Cardiac fibroblast (primary cell): Measurements from ENCODE around the gene RIMS3.
A peak's percentile ranks its signal among the peaks of the same experiment; 100 is the strongest.

Experiments used
- DNase-seq, 2 donors: peaks; one replicate each; pipeline versions ENCODE4 v3.0.0 to v3.0.0-alpha.2; 2010; ENCODE audit warnings: low read depth in 2 of 2
- H3K4me3 ChIP-seq, 2 donors: replicated peaks in 1 of 2; 1 replicate in 1 of 2; 2 replicates in 1 of 2; pipeline ENCODE4 v1.5.1; 2011; ENCODE audit warnings: low read depth in 2 of 2, low read length in 2 of 2, mild to moderate bottlenecking in 2 of 2, moderate library complexity in 1 of 2
- TF ChIP-seq, protein P1 (sequence below): IDR thresholded peaks from one replicate; pipeline ENCODE4 v1.5.1; 2011; ENCODE audit warnings: low read depth, mild to moderate bottlenecking, low read length, inconsistent platforms

The RIMS3 gene

GRCh38 chr1:40657046-40657445 is 8.4 kb downstream of the RIMS3 start:
- no peak for DNase-seq
- H3K4me3 ChIP-seq: no peak overlapping the region
- TF ChIP-seq, protein P1, sequence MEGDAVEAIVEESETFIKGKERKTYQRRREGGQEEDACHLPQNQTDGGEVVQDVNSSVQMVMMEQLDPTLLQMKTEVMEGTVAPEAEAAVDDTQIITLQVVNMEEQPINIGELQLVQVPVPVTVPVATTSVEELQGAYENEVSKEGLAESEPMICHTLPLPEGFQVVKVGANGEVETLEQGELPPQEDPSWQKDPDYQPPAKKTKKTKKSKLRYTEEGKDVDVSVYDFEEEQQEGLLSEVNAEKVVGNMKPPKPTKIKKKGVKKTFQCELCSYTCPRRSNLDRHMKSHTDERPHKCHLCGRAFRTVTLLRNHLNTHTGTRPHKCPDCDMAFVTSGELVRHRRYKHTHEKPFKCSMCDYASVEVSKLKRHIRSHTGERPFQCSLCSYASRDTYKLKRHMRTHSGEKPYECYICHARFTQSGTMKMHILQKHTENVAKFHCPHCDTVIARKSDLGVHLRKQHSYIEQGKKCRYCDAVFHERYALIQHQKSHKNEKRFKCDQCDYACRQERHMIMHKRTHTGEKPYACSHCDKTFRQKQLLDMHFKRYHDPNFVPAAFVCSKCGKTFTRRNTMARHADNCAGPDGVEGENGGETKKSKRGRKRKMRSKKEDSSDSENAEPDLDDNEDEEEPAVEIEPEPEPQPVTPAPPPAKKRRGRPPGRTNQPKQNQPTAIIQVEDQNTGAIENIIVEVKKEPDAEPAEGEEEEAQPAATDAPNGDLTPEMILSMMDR: no peak

DNA sequence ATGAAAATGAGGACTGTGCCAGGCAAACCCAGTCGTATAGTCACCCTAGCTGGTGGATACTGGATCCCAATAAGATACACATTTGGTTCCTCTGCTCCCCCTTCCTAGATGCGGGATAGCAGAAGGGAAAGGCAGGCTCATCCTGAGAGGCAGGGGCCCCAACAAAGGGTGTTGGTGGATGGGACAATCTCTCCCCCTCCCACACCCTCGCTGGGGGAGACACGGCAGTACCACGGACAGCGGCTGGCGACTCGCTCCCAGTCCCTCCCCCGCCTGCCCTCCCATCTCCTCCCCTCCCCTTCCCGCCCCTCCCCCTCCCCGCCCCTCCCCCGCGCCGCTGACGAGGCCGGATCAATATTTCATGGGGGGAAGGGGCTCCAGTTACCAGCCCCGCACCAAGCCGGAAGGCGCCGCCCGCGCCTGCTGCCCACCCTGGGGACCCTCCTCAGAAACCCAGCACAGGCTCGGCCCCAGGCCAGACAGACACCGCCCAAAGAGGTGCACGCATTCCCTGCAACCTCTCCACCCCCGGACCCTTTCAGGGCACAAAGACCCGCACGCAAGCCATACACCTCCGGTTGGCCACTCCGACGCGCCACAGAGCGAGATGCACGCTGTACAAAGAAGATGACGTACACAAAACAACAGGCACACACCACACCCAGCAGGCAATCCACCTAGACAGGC is 11.5 kb downstream of the RIMS3 start:
- TF ChIP-seq, protein P1: no peak

GRCh38 chr1:40652979-40653378 is 12.5 kb downstream of the RIMS3 start:
- TF ChIP-seq, protein P1: no peak
- no peak overlapping the region for H3K4me3 ChIP-seq
- no peak for DNase-seq

More for the DNA sequence above, 11.5 kb downstream of the RIMS3 start:
- no peak overlapping the region for H3K4me3 ChIP-seq
- DNase-seq: no peak

- no peak overlapping the region for H3K4me3 ChIP-seq
- DNase-seq: no peak
- TF ChIP-seq, protein P1: no peak
These were observed 13.0 kb downstream of the RIMS3 start for GRCh38 chr1:40652468-40652867.

DNA sequence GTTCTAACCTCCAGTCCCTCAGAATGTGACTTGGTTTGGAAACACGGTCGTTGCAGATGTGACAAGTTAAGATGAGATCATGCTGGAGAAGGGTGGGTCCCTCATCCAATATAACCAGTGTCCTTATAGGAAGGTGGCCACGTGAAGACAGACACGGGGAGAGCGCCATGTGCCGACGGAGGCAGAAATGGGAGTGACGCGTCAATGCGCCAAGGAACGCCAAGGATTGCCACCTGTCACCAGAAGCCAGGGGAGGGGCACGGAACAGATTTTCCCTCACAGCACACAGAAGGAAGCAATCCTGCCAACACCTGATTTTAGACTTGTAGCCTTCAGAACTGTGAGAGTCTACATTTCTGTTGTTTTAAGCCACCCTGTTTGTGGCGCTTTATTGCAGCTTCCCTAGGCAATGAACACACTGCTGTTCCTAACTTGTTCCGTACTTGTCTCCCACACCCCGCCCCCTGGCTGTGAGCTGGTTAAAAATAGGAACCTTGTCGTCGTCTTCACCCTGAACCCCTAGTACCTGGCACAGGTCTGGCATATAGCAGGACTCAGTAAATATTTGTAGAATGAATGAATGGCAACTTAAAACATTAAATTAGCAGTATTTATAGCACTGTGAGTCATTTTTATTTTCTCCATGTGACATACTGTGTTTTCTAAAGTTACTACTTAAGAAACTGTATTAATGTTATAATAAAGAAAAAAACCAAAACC is 14.2 kb downstream of the RIMS3 start:
- TF ChIP-seq, protein P1: no peak
- no peak overlapping the region for H3K4me3 ChIP-seq
- DNase-seq: no peak

- no peak overlapping the region for H3K4me3 ChIP-seq
- peak in 1 of 2 donors; percentile 58 for DNase-seq
- TF ChIP-seq, protein P1: peak; percentile 53
These were observed 15.4 kb downstream of the RIMS3 start for GRCh38 chr1:40650075-40650474.
